ENCODE results near the gene POLR3K. TPM values are rescaled to one million over a fixed set of nuclear protein-coding genes. Genes with fewer than 3 reads are reported as not detected.
A peak's percentile ranks its signal among the peaks of the same experiment; 100 is the strongest.
"Not testable (repeated sequence)": the region's sequence is repeated elsewhere in the genome, so short reads cannot be mapped to it uniquely, and the experiment has no call there.

The POLR3K gene
- total RNA-seq, 4 donors from 2014 or later = 2.0 to 2.8 (median 2.7) TPM

- Histone ChIP-seq H3K4me1 (no peaks in the 10 kb centered on the region), H3K27me3 (no peaks in the 10 kb centered on the region), H3K36me3 (no peaks in the 10 kb centered on the region), H3K9me3 (no peaks in the 10 kb centered on the region), H3K27ac (no peak overlapping the region), H3K4me3 (no peak overlapping the region)
- 87% methylated on average over 8 of the region's 21 CpGs for WGBS
- no peak for TF ChIP-seq EP300 (IDR thresholded peaks at IDR 0.05)
- no peak for TF ChIP-seq POLR2A (IDR thresholded peaks at IDR 0.05)
- no peak for TF ChIP-seq POLR2AphosphoS5 (IDR thresholded peaks at IDR 0.05)
- TF ChIP-seq, protein P1, sequence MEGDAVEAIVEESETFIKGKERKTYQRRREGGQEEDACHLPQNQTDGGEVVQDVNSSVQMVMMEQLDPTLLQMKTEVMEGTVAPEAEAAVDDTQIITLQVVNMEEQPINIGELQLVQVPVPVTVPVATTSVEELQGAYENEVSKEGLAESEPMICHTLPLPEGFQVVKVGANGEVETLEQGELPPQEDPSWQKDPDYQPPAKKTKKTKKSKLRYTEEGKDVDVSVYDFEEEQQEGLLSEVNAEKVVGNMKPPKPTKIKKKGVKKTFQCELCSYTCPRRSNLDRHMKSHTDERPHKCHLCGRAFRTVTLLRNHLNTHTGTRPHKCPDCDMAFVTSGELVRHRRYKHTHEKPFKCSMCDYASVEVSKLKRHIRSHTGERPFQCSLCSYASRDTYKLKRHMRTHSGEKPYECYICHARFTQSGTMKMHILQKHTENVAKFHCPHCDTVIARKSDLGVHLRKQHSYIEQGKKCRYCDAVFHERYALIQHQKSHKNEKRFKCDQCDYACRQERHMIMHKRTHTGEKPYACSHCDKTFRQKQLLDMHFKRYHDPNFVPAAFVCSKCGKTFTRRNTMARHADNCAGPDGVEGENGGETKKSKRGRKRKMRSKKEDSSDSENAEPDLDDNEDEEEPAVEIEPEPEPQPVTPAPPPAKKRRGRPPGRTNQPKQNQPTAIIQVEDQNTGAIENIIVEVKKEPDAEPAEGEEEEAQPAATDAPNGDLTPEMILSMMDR (IDR thresholded peaks at IDR 0.05) = no peak
- DNase-seq (ENCODE audit: low spot score in 2 of 2) = no peak
These were observed 19.3 kb downstream of the POLR3K start for GRCh38 chr16:33877-34647.

DNA sequence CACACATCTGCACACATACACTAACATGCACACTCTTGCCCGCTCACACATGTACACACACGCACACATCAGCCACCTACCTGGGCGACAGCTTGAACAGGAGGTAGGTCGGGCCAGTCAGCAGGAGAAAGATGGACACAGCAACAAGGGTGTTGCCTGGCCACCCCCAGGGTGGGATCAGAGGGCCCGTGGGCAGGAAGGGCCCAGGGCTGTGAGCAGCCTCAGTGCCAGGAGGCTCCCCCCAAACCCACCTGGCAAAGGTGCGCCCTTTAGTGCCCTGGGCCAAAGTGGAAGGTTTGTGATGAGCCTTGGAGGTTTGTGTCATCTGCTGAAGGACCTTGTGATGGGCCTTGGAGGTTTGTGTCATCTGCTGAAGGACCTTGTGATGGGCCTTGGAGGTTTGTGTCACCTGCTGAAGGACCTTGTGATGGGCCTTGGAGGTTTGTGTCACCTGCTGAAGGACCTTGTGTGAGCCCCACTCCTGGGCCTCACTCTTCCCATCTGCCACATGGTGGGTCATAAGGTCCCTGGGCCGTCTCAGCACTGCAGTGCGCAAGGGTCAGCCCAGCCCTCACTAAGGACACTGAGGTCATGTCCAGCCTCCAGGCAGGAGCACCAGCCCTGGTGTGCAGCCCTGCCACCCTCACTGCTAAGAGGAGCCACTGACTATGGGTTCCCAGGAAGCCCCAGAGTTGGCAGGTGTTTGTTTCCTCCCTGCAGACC is 20.1 kb downstream of the POLR3K start:
- H3K4me3 ChIP-seq; H3K4me1 ChIP-seq; H3K27me3 ChIP-seq; H3K27ac ChIP-seq; H3K9me3 ChIP-seq; DNase-seq (ENCODE audit: low spot score in 2 of 2); H3K36me3 ChIP-seq: not testable (repeated sequence)
- WGBS = 92% methylated on average over 2 of the region's 8 CpGs

DNA sequence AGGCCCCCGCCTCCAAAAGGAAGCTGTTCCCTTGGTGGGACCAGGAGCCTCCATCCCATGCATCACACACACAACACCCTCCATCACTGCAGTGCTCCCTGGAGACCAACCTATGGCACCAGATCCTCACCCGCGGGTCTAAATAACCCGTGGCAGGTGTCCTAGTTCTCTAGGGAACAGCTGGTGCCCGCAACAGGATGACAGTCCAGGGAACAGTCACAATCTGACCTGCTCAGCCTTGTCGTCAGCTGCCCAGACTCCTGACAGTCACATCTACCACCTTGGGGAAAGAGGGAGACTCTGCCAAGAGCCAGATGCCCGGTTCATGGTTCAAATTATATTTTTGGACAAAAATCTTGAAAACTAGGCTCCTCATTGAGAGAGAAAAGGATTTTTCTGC is 22.8 kb downstream of the POLR3K start:
- not testable (repeated sequence) for H3K4me3 ChIP-seq; H3K4me1 ChIP-seq; H3K9me3 ChIP-seq; DNase-seq (ENCODE audit: low spot score in 2 of 2); H3K27me3 ChIP-seq; H3K27ac ChIP-seq; H3K36me3 ChIP-seq
- WGBS = 60% methylated on average over 1 of the region's 7 CpGs

DNA sequence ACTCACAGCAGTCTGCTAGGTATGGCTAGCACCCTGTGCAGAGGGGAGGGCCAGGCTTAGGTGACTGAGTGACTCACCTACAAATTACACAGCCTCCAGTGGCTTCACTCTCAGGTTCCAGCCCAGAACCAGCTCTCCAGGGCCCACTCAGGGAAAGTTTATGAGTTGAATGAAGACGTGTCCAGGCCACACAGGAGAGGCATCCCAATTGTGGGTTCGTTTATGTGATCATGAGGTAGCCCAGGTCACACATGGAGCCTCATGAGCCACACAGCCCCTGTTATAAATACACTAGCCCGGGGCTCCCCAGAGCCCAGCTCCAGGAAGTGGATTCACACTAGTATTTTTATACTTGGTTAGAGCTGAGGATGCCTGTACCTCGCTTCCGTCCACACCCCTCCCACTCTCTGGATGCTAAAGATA is 27.5 kb downstream of the POLR3K start:
- H3K36me3 ChIP-seq; H3K27me3 ChIP-seq; H3K27ac ChIP-seq; H3K9me3 ChIP-seq; H3K4me3 ChIP-seq; H3K4me1 ChIP-seq; DNase-seq (ENCODE audit: low spot score in 2 of 2): not testable (repeated sequence)
- WGBS = no CpG with 5 or more reads among the region's 5 CpGs

GRCh38 chr16:24151-24550 is 29.3 kb downstream of the POLR3K start:
- not testable (repeated sequence) for H3K4me3 ChIP-seq; DNase-seq (ENCODE audit: low spot score in 2 of 2); H3K27me3 ChIP-seq; H3K4me1 ChIP-seq; H3K9me3 ChIP-seq; H3K36me3 ChIP-seq; H3K27ac ChIP-seq
- 94% methylated on average over 11 of the region's 22 CpGs for WGBS

- 92% methylated on average over 11 of the region's 12 CpGs for WGBS
- H3K27ac ChIP-seq; H3K4me1 ChIP-seq; H3K4me3 ChIP-seq; DNase-seq (ENCODE audit: low spot score in 2 of 2); H3K9me3 ChIP-seq; H3K27me3 ChIP-seq; H3K36me3 ChIP-seq: not testable (repeated sequence)
These were observed 32.5 kb downstream of the POLR3K start for GRCh38 chr16:20886-21285.

- H3K4me1 ChIP-seq; H3K27me3 ChIP-seq; DNase-seq (ENCODE audit: low spot score in 2 of 2); H3K4me3 ChIP-seq; H3K27ac ChIP-seq; H3K36me3 ChIP-seq; H3K9me3 ChIP-seq: not testable (repeated sequence)
- WGBS = 90% methylated on average over 9 of the region's 20 CpGs
These were observed 36.2 kb downstream of the POLR3K start for GRCh38 chr16:17062-17765.

GRCh38 chr16:10772-11171 is 42.6 kb downstream of the POLR3K start:
- DNase-seq (ENCODE audit: low spot score in 2 of 2) = peak; percentile 98 to 99
- H3K27ac ChIP-seq, H3K9me3 ChIP-seq, H3K4me3 ChIP-seq, H3K27me3 ChIP-seq, H3K4me1 ChIP-seq, H3K36me3 ChIP-seq: not testable (repeated sequence)
- WGBS = no CpG with 5 or more reads among the region's 27 CpGs
- TF ChIP-seq, protein P1 (IDR thresholded peaks at IDR 0.05) = peak; percentile 5 to 46

Data from suprapubic skin (tissue), 4 donors.